Retina (tissue), 1 donor: ENCODE results near the gene SPART.
"Not testable (repeated sequence)": the region's sequence is repeated elsewhere in the genome, so short reads cannot be mapped to it uniquely, and the experiment has no call there.

Experiments used
- DNase-seq: peaks from one replicate; pipeline ENCODE4 v3.0.0-alpha.2; 2016

The SPART gene

DNA sequence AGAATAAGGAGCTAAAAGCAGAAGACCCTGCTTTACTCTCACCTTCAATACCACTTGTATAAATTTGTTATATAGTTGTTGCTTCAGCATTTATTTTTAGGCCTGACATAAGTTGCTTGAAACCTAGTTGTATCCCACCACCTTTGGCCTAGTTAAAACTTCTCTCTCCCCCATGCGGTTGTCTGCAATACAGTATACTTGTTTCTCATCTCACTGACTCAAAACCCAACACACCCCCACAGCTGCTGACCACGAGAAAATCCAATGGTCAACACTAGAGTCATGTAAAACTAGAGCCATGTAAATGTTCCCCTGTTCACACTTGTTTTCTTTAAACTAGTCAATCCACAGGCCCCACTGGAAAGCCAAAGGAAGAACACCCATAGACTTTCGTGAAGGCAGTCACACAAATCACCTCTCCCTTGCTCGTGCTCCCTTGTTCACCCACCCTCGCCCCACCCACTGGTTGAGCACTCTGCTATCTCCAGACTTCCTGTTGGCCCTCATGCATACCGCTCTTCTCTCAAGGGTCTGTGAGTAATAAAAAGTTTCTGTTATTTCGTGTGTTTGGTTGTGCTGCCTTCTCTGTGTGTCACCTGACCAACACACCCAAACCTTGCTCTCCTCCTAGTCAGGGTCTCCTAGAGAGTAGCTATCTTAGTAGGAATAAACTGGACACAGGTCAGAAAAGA is 35.6 kb downstream of the SPART start:
- no peak for DNase-seq

DNA sequence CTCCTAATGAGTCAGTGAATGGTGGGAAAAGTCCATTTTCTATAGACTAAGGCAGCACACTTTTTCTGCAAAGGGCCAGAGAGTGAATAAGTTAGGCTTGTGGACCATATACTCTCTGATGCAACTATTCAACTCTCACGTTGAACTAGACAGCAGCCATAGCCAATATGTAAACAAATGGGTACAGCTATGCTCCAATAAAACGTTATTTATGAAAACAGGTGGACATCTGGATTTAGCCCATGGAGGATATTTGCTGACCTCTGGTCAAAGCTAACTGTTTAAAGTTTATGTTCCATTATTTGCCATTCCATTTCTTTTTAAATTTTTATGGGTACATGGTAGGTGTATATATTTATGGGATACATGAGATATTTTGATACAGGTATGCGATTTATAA is 43.9 kb downstream of the SPART start:
- no peak for DNase-seq

DNA sequence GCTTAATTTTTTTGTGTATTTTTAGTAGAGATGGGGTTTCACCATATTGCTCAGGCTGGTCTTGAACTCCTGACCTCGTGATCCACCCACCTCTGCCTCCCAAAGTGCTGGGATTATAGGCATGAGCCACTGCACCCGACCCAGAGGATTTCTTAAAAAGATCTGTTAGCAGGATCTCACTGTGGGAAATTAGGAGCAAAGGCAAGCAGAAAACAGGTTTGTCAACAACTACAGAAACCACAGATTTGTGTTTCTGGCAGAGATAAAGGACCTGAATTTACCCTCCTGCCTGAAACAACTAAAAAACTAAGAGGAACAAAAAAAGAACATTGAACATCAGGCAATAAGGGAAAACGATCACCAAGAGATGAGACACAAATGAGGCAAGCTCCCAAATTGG is 46.7 kb downstream of the SPART start:
- DNase-seq = not testable (repeated sequence)

DNA sequence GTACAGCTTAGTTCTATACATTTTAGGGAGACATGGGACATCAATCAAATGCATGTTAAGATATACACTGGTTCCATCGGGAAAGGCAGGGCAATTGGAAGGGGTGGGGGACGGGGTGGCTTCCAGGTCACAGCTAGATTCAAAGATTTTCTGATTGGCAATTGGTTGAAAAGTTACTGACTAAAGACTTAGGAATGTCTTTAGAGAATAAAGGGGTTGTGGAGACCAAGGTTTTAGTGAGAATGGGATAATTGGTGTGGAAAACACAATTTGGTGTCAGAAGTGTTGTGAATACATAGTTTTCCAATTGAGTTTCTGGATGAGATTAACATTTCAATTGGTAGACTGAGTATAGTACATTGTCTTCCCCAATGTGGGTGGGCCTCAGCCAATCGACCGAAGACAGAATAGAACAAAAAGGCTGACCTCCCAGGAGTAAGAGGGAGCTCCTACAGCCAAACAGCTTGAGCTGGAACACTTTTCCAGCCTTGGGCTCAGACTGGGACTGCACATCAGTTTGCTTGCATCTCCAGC is 47.6 kb downstream of the SPART start:
- peak; percentile 44 for DNase-seq

DNA sequence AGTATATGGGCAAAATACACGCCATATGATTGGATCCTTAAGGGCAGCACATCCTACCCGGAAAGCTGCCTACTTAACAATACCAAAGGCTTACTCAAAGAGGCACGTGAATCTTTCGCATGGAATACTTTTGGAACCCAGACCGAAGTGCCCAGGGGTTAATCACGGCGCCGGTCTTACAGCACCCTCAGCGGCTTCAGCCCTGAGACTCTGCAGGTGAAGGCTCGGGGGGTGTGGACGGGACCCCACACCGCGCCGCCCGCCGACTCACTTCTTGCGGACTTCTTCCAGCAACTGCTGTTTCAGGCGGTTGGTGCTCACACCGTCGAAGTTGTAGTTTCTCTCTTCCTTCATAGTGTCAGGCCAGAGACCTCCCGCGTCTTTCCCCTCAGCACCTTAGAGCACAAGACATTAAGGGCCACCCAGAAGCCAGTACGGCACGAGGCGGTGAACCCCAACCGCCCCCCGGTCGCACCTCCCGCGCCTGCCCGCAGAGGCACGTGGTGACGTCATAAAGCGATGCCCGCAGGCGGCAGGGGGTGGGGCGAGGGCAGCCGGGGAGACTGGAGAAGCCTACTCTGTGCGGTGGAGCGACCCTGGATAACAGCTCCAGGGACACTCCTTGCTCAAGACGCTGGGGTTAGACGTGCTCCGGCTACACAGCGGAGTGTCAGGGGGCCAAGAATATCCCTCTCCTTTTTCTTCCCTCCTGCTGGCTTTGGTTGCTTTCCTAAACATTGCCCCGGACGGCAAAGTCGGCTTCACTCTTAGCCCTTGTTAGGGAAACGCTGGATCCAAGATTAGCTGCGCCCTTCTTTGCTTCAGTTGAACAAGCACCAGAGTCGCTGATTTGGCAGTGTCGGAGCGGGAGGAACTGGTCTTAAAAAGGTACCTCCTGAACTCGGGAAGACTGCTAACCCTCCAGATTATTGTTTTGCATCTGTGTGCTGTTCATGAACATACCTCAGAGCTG is 48.5 kb downstream of the SPART start, which contains the start of gene CCDC169:
TSS of gene CCDC169 (minus strand) at position 449 of the 973 bp plus-strand sequence. CDS start at position 354, 95 bp downstream.
- DNase-seq = peak; percentile 90

DNA sequence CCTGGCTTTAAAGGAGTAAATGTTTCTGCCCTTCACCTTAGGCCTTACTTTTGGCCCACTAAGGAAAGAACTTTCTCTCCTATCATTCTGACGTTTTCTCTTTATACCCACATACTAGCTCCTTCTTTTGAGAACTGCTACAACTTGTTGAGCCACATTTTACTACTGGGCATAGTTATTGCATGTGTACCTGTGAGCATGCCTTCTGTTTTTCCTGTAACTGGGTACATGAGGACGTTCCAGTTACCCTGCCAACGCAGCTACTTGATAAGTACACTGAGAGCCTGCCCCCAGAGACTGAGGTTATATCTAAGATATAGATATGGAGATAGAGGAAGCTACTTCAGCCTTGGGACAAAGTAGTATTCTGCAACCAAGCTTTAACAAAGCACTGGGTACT is 52.1 kb downstream of the SPART start:
- DNase-seq = no peak

DNA sequence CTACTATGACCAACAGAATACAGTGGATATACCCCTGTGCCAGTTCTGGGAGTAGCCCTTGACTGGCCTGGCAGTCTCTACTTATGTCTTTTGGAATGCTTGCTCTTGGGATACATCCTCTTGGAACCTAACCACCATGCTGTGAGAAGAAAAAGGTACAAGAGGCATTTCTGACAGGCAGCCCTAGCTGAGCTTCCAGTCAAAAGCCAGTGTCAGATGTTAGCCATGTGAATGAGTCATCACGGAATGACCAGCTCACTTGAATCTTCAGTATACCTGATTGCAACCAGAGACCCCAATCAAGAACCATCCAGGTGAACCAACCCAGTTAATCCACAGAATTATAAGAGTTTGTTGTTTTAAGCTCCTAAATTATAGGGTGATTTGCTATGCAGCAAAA is 52.7 kb downstream of the SPART start:
- DNase-seq = no peak

DNA sequence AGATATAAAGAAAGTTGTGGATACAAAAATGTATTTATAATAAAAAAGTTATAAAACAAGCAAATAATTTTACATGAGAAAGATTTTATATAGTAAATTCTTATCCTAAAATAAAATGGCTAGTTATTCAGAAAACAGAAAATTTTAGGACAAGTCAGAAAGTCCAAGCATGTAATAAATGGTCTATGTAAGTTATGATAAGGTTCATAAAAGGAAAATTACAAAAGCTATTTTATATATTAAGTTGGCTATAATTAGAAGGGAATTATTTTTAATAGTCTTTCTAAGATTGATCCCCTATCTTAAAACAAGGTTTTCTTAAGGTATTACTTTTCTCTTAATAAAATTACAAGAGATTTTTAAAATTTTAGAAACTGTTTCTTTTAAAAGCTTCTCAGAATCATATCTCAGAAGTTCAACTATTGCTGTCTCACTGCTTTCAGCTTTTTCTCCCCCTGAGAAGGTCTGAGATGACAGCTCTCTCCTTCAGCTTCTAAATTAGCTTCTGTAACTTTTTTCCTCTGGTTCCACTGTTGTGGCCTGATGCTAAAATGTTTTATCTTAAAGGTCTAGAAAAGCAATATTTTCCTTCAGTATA is 57.3 kb downstream of the SPART start:
- no peak for DNase-seq

DNA sequence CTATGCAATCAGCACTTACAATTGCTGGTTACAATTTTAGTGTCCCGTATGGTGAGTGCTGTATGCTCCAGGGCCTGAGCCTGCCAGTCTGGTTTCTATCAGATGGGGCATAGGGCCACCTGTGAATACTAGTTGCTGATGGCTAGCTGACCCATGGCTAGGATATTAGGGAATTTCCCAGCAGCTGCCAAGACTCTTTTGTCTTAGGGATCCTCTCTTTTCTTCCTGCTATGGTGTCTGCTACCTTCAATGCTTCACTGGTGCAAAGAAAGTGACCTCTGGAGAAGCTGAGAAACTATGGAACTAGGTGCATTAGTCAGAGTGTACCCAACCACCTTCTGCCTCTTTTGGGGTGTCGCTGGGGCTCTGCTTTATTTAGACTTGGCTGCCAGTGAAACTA is 60.2 kb downstream of the SPART start:
- DNase-seq = no peak

DNA sequence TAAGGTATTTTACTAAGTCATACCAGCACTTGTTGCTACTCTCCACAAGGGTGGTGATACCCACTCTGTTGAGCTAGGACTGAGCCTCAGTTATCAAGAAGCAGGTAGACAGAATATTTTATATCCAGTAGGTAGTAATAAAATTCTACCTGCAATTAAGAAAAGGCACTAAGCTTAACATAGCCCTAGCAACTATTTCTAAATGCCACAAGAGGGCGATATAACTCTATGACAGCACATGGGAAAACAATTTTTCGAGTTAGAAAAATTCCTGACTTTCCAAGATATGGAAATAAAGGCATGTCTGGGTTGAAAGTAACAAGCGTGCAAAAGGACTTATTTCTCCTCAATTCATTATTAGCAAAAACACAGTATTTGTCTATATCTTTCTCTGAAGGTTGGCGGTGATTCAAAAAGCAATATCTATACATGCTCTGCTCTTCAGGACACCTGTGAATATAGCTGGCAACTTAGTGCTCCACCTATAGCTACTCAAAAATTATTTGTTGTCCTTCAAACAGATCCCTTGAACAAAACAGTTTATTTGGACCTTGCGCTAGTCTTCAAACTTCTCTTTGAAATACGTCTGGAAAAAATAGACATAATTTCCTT is 63.3 kb downstream of the SPART start:
- peak; percentile 37 for DNase-seq

DNA sequence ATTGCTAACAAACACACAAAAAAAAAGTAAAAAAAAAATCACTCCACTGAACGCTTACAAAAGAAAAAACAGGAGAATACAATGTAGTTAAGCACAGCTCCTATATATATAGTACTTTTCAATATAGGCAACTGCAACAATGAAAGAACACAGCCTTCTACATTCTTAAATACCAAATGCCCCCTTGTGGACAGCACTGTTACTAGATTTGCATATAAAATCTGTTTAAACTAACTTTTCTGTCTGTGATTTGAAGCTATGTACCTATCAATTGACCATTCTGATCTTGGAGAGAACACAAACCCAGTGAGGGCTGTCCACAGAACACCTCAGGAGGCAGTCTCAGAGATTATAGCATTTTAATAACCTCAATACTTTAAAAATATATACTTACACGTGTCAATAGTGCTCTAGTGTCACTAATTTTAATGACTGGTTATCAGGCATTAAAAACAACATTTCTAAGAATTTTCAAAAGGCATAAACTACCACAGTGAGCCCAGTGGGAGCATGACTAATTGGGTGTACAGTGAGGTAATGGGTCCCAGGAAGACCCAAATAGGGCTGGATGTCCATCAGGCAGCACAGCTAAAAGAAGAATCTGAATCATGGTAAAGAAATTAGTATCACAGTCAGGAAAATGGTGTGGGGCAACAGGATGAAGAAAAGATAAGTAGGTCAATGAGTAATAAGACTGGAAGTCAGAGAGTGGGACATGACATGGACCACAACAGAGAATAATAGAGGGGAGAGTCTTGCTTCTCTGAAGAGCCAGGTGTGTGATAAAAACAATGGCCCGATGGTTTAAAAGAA is 70.8 kb downstream of the SPART start:
- peak; percentile 34 for DNase-seq

DNA sequence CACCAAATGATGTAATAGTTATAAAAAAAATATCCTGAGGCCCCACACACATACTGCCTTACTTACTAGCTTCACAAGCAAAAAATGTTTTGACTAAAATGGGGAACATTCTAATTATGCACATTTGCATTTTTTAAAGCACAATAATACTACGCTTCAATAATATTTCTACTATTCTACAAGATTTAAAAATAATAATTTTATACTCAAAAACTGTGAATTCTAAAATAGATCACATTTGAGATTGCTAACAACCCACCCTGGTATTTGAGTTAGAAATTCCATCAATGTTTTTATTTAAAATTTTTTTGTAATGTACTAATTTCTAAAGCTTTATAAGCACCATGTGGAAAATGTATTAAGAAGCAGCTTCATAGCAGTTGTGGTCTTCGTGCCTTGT is 72.8 kb downstream of the SPART start:
- DNase-seq = no peak

DNA sequence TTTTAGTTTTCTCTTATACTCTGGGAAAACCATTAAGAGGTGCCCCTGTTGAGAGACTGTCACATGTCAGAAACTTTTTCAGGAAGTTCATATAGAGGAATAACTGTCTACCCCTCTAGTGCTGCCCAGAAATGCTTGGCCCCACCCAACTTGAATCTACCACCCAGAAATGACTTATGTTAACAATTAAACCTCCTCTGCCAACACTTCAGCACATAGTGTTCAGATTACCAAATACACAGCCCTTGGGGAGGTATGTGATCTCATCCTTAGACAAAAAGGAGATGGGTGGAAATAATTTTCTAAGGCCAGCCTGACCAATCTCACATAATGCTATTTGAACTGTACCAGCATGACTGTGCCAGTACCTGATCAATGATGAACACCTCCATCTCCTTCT is 84.2 kb downstream of the SPART start:
- DNase-seq = no peak

DNA sequence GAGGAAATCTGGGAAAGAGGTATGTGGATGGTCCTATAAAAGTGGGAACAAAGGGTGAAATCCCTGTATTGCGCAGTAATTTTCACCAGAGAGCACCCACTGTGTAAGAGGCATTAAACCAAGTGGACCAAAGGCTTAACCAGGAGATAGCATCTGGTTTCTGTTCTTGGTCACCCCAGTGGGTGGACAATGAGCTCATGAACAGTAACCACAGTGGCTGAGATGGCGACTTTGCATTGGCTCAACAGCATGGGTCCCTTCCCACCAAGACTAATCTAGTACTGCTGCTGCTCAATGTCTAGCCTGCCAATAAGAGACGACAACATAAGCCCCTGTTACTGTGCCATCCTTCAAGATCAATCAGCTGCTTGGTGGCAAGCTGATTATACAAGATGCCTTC is 85.2 kb downstream of the SPART start:
- no peak for DNase-seq

DNA sequence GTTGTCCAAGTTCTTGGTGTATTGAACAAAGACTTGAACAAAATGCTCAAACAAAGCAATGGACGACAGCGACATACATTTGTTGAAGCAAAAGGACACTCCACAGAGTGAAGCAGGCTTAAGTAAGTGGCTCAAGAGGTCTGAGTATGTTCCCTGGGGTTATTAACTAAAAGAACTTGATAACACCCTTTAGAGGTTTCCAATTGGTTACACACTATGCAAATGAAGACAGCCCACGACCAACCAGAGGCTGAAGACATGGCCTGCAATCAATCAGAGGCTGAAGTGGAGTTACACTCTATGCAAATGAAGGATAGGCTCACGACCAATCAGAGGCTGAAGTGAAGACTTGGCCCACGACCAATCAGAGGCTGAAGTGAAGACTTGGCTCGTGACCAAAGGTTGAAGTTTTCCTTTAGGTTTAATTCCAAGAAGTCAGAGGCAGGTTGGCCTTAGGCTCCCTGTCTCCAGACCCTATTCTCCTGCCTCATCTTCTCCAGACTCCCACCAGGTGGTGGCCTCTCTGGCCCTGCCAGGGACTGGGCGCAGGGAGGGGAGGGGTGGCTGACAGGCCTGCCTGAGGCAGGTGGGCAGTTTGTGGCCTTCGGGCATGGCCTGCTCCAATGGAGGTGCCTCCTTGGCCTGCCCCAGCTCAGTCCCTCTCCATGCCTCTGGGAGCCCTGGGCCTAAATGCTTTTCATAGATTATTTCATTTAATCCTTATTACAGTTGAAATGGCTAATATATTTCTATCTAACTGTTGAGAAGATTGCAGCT is 86.6 kb downstream of the SPART start:
- DNase-seq = no peak

DNA sequence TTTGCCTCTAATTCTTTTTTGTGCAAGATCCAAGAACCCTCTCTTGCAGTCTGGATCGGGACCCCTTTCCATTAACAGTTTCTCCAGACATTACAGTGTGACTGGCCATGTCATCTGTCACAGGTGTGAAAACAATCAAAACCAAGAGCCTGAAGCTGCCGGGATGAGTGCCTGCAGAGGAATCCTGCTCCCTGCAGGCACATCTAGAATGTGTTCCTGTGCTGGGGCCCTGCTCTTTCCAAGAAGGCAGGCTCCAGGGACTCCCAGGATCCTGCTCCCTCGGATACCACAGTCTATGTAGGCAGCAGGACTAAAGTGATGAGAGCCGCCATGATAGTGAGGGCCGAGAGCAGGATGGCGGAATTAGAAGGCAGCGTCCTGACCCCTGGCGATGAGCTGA is 87.4 kb downstream of the SPART start:
- DNase-seq = no peak
